HL-60 (cell line): ENCODE data around the gene KIAA1210.

ENCODE experiments used
- POLR2AphosphoS5 ChIP-seq: IDR thresholded peaks from 2 replicates; pipeline ENCODE4 v1.6.1; 2012; ENCODE audit warnings: low read depth
- TF ChIP-seq, protein P1 (sequence below): IDR thresholded peaks from one replicate; pipeline ENCODE4 v1.5.1; 2011; ENCODE audit warnings: low read length, control low read depth, inconsistent platforms; ENCODE audit not compliant: insufficient read depth

DNA sequence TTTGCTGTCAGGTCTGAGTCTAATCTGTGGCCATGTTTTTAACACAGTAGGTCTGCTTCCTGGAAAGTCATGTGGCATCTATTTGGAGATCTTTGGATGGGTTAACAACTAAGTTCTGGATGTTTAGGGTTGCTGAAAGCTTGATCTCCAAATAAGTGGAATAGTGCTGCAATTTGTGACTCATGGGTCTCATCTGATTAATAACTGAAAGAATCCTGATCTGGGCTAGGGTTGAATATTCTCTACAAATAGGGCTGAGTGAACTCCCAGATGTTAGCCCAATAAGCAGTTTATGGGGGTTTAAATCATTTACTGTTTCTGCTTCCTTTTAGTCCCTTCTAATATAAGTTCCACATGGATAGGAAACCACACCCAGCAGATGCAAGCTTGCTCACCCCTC, 31.7 kb downstream of the KIAA1210 start:
- TF ChIP-seq, protein P1, sequence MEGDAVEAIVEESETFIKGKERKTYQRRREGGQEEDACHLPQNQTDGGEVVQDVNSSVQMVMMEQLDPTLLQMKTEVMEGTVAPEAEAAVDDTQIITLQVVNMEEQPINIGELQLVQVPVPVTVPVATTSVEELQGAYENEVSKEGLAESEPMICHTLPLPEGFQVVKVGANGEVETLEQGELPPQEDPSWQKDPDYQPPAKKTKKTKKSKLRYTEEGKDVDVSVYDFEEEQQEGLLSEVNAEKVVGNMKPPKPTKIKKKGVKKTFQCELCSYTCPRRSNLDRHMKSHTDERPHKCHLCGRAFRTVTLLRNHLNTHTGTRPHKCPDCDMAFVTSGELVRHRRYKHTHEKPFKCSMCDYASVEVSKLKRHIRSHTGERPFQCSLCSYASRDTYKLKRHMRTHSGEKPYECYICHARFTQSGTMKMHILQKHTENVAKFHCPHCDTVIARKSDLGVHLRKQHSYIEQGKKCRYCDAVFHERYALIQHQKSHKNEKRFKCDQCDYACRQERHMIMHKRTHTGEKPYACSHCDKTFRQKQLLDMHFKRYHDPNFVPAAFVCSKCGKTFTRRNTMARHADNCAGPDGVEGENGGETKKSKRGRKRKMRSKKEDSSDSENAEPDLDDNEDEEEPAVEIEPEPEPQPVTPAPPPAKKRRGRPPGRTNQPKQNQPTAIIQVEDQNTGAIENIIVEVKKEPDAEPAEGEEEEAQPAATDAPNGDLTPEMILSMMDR, result no peak
- no peak for TF ChIP-seq POLR2AphosphoS5
